Panc1 (cell line): Measurements from ENCODE around the gene FAM83F.

Experiments used
- CTCF ChIP-seq: fragments of 450-650 bp; IDR thresholded peaks from 2 replicates; pipeline ENCODE4 v1.5.1; 2017; ENCODE audit warnings: mild to moderate bottlenecking
- POLR2AphosphoS5 ChIP-seq: IDR thresholded peaks from 2 replicates; pipeline ENCODE4 v1.6.1; 2012; ENCODE audit warnings: mild to moderate bottlenecking, low read depth, low read length, moderate library complexity
- REST ChIP-seq, 2 experiments: IDR thresholded peaks; 2 replicates each; pipeline ENCODE4 v1.6.1; 2011 to 2012; ENCODE audit warnings: low read depth in 2 of 2, control low read depth in 1 of 2, low read length in 1 of 2, mild to moderate bottlenecking in 1 of 2, moderate library complexity in 1 of 2; ENCODE audit not compliant: insufficient read depth in 1 of 2
- SIN3A ChIP-seq: IDR thresholded peaks from 2 replicates; pipeline ENCODE4 v1.6.1; 2012; ENCODE audit warnings: low read depth, mild to moderate bottlenecking, low read length, moderate library complexity, borderline replicate concordance; ENCODE audit not compliant: insufficient read depth

GRCh38 chr22:40037320-40037719 lies 42.6 kb downstream of the FAM83F start:
- TF ChIP-seq CTCF = no peak
- TF ChIP-seq REST (IDR thresholded peaks at IDR 0.05; ENCODE audit: insufficient read depth in 1 of 2, low read depth in 2 of 2, low read length in 1 of 2) = no peak
- no peak for TF ChIP-seq POLR2AphosphoS5
- TF ChIP-seq SIN3A = no peak
